ENCODE results near the gene CCDC6. TPM values are rescaled to one million over a fixed set of nuclear protein-coding genes. Genes with fewer than 3 reads are reported as not detected.
"Not testable (repeated sequence)": the region's sequence is repeated elsewhere in the genome, so short reads cannot be mapped to it uniquely, and the experiment has no call there.

The CCDC6 gene
- total and polyA plus RNA-seq, 3 donors from 2014 or later: 21.1 to 52.2 (median 41.7) TPM

- Histone ChIP-seq H3K4me1 (peaks cover 3% of the 10 kb centered on the region), H3K9me3 (no peaks in the 10 kb centered on the region), H3K4me3 (no peak overlapping the region), H3K27me3 (no peaks in the 10 kb centered on the region), H3K27ac (no peak overlapping the region), H3K36me3 (ENCODE audit: low read depth, missing control alignments) (no peaks in the 10 kb centered on the region)
- intact Hi-C loops (cut with DNase I; ENCODE audit: low total_unique reads): no loop called here
- 69 to 84% methylated on average over 2 of the region's 2 CpGs for WGBS, 2 donors
- DNase-seq: no peak
- no peak for TF ChIP-seq POLR2A (IDR thresholded peaks at IDR 0.05)
- TF ChIP-seq CTCF (IDR thresholded peaks at IDR 0.05): no peak
Measured at GRCh38 chr10:59878289-59878688, 28.1 kb downstream of the CCDC6 start.

DNA sequence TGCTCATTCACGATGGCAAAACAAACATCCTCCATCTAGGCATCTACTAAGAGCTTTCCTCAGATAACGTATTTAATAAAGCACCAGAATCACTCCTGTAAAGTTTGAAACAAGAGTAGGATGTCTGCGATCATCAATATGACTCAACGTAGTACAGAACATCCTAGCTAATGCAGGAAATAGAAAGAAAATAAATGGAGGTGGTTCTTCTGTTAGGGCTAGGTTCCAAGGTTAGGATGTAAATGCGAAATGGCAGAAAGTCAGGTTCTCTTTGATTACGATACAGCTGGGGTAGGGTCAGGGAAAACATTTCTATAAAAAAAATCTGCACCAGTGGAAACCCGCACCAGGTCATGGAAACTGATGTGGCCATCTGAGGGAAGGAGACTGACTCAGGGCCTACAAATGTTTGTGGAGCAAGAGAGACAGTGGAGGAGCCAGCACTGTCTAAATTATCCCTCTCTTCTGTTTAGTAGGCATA, 29.1 kb downstream of the CCDC6 start:
- no peak for DNase-seq
- no peaks in the 10 kb centered on the region for H3K27me3 ChIP-seq
- no peaks in the 10 kb centered on the region for H3K36me3 ChIP-seq (ENCODE audit: low read depth, missing control alignments)
- no peak overlapping the region for H3K4me3 ChIP-seq
- H3K9me3 ChIP-seq: no peaks in the 10 kb centered on the region
- H3K27ac ChIP-seq: no peak overlapping the region
- WGBS, 2 donors: 91% methylated on average over 7 of the region's 7 CpGs
- H3K4me1 ChIP-seq: peaks cover 10% of the 10 kb centered on the region
- intact Hi-C loops (cut with DNase I; ENCODE audit: low total_unique reads): no loop called here
- TF ChIP-seq CTCF (IDR thresholded peaks at IDR 0.05): no peak
- no peak for TF ChIP-seq POLR2A (IDR thresholded peaks at IDR 0.05)

DNA sequence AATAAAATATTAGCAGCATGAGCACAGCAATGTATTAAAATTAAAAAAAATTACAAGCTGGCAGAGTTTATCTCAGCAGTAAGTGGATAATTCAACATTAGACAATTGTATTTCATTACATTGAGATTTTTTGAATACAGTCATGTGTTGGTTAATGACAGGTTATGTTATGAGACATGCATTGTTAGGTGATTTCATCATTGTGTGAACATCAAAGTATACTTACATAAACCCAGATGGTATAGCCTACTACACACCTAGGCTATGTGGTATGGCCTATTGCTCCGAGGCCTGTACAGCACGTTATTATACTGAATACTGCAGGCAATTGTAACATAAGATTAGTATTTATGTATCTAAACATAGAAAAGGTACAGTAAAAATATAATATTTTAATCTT, 29.7 kb downstream of the CCDC6 start:
- no peak overlapping the region for H3K27ac ChIP-seq
- peaks cover 10% of the 10 kb centered on the region for H3K4me1 ChIP-seq
- H3K36me3 ChIP-seq (ENCODE audit: low read depth, missing control alignments): no peaks in the 10 kb centered on the region
- no peak overlapping the region for H3K4me3 ChIP-seq
- TF ChIP-seq CTCF (IDR thresholded peaks at IDR 0.05) (no peak), POLR2A (IDR thresholded peaks at IDR 0.05) (no peak)
- H3K27me3 ChIP-seq: no peaks in the 10 kb centered on the region
- no peak for DNase-seq
- intact Hi-C loops (cut with DNase I; ENCODE audit: low total_unique reads): no loop called here
- H3K9me3 ChIP-seq: no peaks in the 10 kb centered on the region
- 86 to 93% methylated on average over 2 of the region's 2 CpGs for WGBS, 2 donors

GRCh38 chr10:59876208-59876607, 30.1 kb downstream of the CCDC6 start:
- 81 to 82% methylated on average over 9 of the region's 9 CpGs for WGBS, 2 donors
- H3K4me1 ChIP-seq; intact Hi-C loops (cut with DNase I; ENCODE audit: low total_unique reads); H3K9me3 ChIP-seq; H3K27ac ChIP-seq; H3K4me3 ChIP-seq; H3K36me3 ChIP-seq (ENCODE audit: low read depth, missing control alignments); DNase-seq; H3K27me3 ChIP-seq: not testable (repeated sequence)

GRCh38 chr10:59873896-59874295, 32.5 kb downstream of the CCDC6 start:
- no peaks in the 10 kb centered on the region for H3K9me3 ChIP-seq
- no peak overlapping the region for H3K27ac ChIP-seq
- H3K27me3 ChIP-seq: no peaks in the 10 kb centered on the region
- H3K36me3 ChIP-seq (ENCODE audit: low read depth, missing control alignments): no peaks in the 10 kb centered on the region
- H3K4me3 ChIP-seq: no peak overlapping the region
- TF ChIP-seq POLR2A (IDR thresholded peaks at IDR 0.05) (no peak), CTCF (IDR thresholded peaks at IDR 0.05) (no peak)
- intact Hi-C loops (cut with DNase I; ENCODE audit: low total_unique reads): no loop called here
- no peak for DNase-seq
- H3K4me1 ChIP-seq: peaks cover 10% of the 10 kb centered on the region
- WGBS, 2 donors: 87 to 88% methylated on average over 4 of the region's 4 CpGs

Data from testis (tissue), 3 donors.